H9 (cell line): ENCODE data around the gene NAMPT. TPM values are rescaled to one million over a fixed set of nuclear protein-coding genes. Genes with fewer than 3 reads are reported as not detected.

Source experiments
- DNase-seq: peaks from one replicate; pipeline ENCODE4 v3.0.0-alpha.2; 2017
- H2AFZ ChIP-seq: one replicate; pipeline ENCODE4 v1.6.1; 2013; ENCODE audit warnings: mild to moderate bottlenecking, low read length, control low read depth, moderate library complexity
- H2AK5ac ChIP-seq: 2 replicates; pipeline ENCODE4 v1.6.1; 2013; ENCODE audit warnings: low read length, control low read depth, mixed read lengths; ENCODE audit not compliant: insufficient read length
- H2BK120ac ChIP-seq: one replicate; pipeline ENCODE4 v1.6.1; 2013; ENCODE audit warnings: low read depth, mild to moderate bottlenecking, low read length, control low read depth, inconsistent platforms; ENCODE audit not compliant: poor library complexity, severe bottlenecking
- H2BK12ac ChIP-seq: 2 replicates; pipeline ENCODE4 v1.6.1; 2013; ENCODE audit warnings: low read length, control low read depth, mixed read lengths, low read depth; ENCODE audit not compliant: insufficient read length
- H2BK15ac ChIP-seq: 2 replicates; pipeline ENCODE4 v1.6.1; 2013; ENCODE audit warnings: low read depth, low read length, control low read depth
- H2BK20ac ChIP-seq: one replicate; pipeline ENCODE4 v1.6.1; 2013; ENCODE audit warnings: low read depth, mild to moderate bottlenecking, low read length, control low read depth, inconsistent platforms; ENCODE audit not compliant: poor library complexity, severe bottlenecking
- H2BK5ac ChIP-seq: 2 replicates; pipeline ENCODE4 v1.6.1; 2013; ENCODE audit warnings: low read length, control low read depth, mixed read lengths; ENCODE audit not compliant: insufficient read length
- H3K14ac ChIP-seq: 2 replicates; pipeline ENCODE4 v1.6.1; 2013; ENCODE audit warnings: low read length, control low read depth; ENCODE audit not compliant: insufficient read depth
- H3K18ac ChIP-seq: 2 replicates; pipeline ENCODE4 v1.6.1; 2013; ENCODE audit warnings: low read depth, mild to moderate bottlenecking, mixed read lengths, low read length, control low read depth; ENCODE audit not compliant: insufficient read length
- H3K23ac ChIP-seq: 2 replicates; pipeline ENCODE4 v1.6.1; 2013; ENCODE audit warnings: low read length, control low read depth, mixed read lengths, low read depth; ENCODE audit not compliant: insufficient read length
- H3K23me2 ChIP-seq: 2 replicates; pipeline ENCODE4 v1.6.1; 2013; ENCODE audit warnings: low read depth, mild to moderate bottlenecking, mixed read lengths, low read length, control low read depth; ENCODE audit not compliant: insufficient read length, poor library complexity, severe bottlenecking
- H3K27ac ChIP-seq: 2 replicates; pipeline ENCODE4 v1.5.1; 2013; ENCODE audit warnings: low read length, control low read depth, mixed read lengths, low read depth; ENCODE audit not compliant: insufficient read length
- H3K27me3 ChIP-seq: 2 replicates; pipeline ENCODE4 v1.6.1; 2013; ENCODE audit warnings: low read length, control low read depth, inconsistent platforms; ENCODE audit not compliant: insufficient read depth
- H3K4ac ChIP-seq: 2 replicates; pipeline ENCODE4 v1.6.1; 2013; ENCODE audit warnings: low read depth, mild to moderate bottlenecking, control low read depth, inconsistent platforms, low read length, moderate library complexity
- H3K4me1 ChIP-seq: 2 replicates; pipeline ENCODE4 v1.6.1; 2013; ENCODE audit warnings: low read length, control low read depth, inconsistent platforms; ENCODE audit not compliant: insufficient read depth
- H3K4me2 ChIP-seq: 2 replicates; pipeline ENCODE4 v1.6.1; 2013; ENCODE audit warnings: low read length, control low read depth, mixed read lengths; ENCODE audit not compliant: insufficient read length, insufficient read depth
- H3K56ac ChIP-seq: 2 replicates; pipeline ENCODE4 v1.6.1; 2013; ENCODE audit warnings: low read depth, mild to moderate bottlenecking, mixed read lengths, low read length, control low read depth; ENCODE audit not compliant: insufficient read length
- H3K79me1 ChIP-seq: 2 replicates; pipeline ENCODE4 v1.6.1; 2013; ENCODE audit warnings: low read depth, mild to moderate bottlenecking, moderate library complexity, low read length, control low read depth, inconsistent platforms; ENCODE audit not compliant: insufficient read depth, poor library complexity, severe bottlenecking
- H3K79me2 ChIP-seq: 2 replicates; pipeline ENCODE4 v1.6.1; 2013; ENCODE audit warnings: low read length, control low read depth, inconsistent platforms; ENCODE audit not compliant: insufficient read depth
- H3K9ac ChIP-seq: 2 replicates; pipeline ENCODE4 v1.6.1; 2013; ENCODE audit warnings: low read length, control low read depth, mixed read lengths; ENCODE audit not compliant: insufficient read length; ENCODE audit errors: extremely low read depth
- H3K9me3 ChIP-seq: one replicate; pipeline ENCODE4 v1.6.1; 2013; ENCODE audit warnings: low read depth, low read length, inconsistent platforms; ENCODE audit not compliant: control insufficient read depth
- H3T11ph ChIP-seq: one replicate; pipeline ENCODE4 v1.6.1; 2013; ENCODE audit warnings: mild to moderate bottlenecking, low read length, control low read depth, inconsistent platforms
- H4K20me1 ChIP-seq: one replicate; pipeline ENCODE4 v1.6.1; 2013; ENCODE audit not compliant: control insufficient read depth, insufficient read length, insufficient read depth
- H4K5ac ChIP-seq: 2 replicates; pipeline ENCODE4 v1.6.1; 2013; ENCODE audit warnings: low read depth, mild to moderate bottlenecking, mixed read lengths, low read length, control low read depth; ENCODE audit not compliant: insufficient read length
- H4K8ac ChIP-seq: replicated peaks from 2 replicates; pipeline ENCODE4 v1.6.1; 2013; ENCODE audit warnings: low read length, control low read depth, mixed read lengths, low read depth; ENCODE audit not compliant: insufficient read length
- H4K91ac ChIP-seq: 2 replicates; pipeline ENCODE4 v1.6.1; 2013; ENCODE audit warnings: low read depth, mild to moderate bottlenecking, moderate library complexity, mixed read lengths, low read length, control low read depth; ENCODE audit not compliant: insufficient read length
- H3K27ac Mint-ChIP-seq, 3 experiments: 2 replicates in 2 of 3; 3 replicates in 1 of 3; pipeline ENCODE4 v1.8.0; 2020 to 2021; ENCODE audit warnings: mixed read lengths in 3 of 3, mild to moderate bottlenecking in 1 of 3, moderate library complexity in 1 of 3
- H3K27me3 Mint-ChIP-seq: 2 replicates; pipeline ENCODE4 v1.8.0; 2021; ENCODE audit warnings: low read depth, mild to moderate bottlenecking, moderate library complexity, mixed read lengths
- H3K36me3 Mint-ChIP-seq, 3 experiments: 2 replicates in 2 of 3; 3 replicates in 1 of 3; pipeline ENCODE4 v1.8.0; 2020 to 2021; ENCODE audit warnings: low read depth in 3 of 3, mixed read lengths in 3 of 3; ENCODE audit not compliant: insufficient read depth in 1 of 3
- H3K4me1 Mint-ChIP-seq, 2 experiments: 2 replicates each; pipeline ENCODE4 v1.8.0; 2020; ENCODE audit warnings: mixed read lengths in 2 of 2
- H3K4me3 Mint-ChIP-seq, 2 experiments: 2 replicates in 1 of 2; 3 replicates in 1 of 2; pipeline ENCODE4 v1.8.0; 2020 to 2021; ENCODE audit warnings: mild to moderate bottlenecking in 2 of 2, mixed read lengths in 2 of 2, moderate library complexity in 1 of 2
- H3K9me3 Mint-ChIP-seq, 2 experiments: 2 replicates in 1 of 2; 3 replicates in 1 of 2; pipeline ENCODE4 v1.8.0; 2020; ENCODE audit warnings: mild to moderate bottlenecking in 2 of 2, mixed read lengths in 2 of 2, moderate library complexity in 1 of 2
- WGBS: extraction: QIAGEN DNeasy Blood & Tissue Kit; methylation state at CpG from one replicate; pipeline ENCODE4 v1.1.7; 2013; ENCODE audit warnings: missing lambda C conversion rate, low lambda C conversion rate, mixed read lengths; ENCODE audit not compliant: insufficient read length; ENCODE audit errors: extremely low coverage; 5-methylcytosine and 5-hydroxymethylcytosine counted together
- total RNA-seq: library from RNA; stranded (reverse); gene quantifications from 2 replicates; pipeline ENCODE4 v1.2.1, GENCODE V29; 2021
- TF ChIP-seq, protein P1 (sequence below): fragments of 200-600 bp; sonication (generic); conservative IDR thresholded peaks from 3 replicates; pipeline ENCODE4 v1.8.0; 2021; ENCODE audit warnings: antibody characterized with exemption, mild to moderate bottlenecking

The NAMPT gene
- total RNA-seq, 1 experiment from 2014 or later, result 83.5 TPM

DNA sequence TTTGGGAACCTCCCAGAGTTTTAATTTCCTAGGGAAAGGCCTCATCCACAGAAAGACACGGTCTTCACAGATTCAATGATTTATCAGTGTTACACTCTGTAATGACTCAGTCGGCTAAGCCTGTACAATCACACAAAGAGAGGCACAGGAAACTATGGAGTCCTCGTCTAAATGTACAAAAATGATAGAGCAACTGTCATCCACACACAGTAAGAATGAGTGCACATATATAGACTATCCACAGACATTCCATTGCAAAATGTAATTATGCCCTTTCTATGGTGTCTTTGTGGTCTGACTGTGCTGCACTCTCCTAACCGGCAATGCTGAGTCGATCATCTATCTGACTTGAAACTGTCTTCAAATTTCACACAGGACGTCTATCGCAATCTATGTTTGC lies 3.5 kb upstream of the NAMPT start:
- WGBS, result no CpG with 5 or more reads among the region's 7 CpGs

More for the DNA sequence above, 3.5 kb upstream of the NAMPT start:
- no peak for DNase-seq
- Histone ChIP-seq H3K14ac (no peak overlapping the region), H2BK5ac (no peak overlapping the region), H3K4me2 (no peak overlapping the region), H4K5ac (no peak overlapping the region), H4K20me1 (no peaks in the 10 kb centered on the region), H3K4ac (no peak overlapping the region), H3K23me2 (peaks cover 7% of the 10 kb centered on the region), H3K9me3 (no peaks in the 10 kb centered on the region), H3K9ac (no peak overlapping the region), H2BK15ac (no peak overlapping the region), H2AFZ (no peak overlapping the region), H2BK120ac (no peak overlapping the region), H3K4me1 (no peaks in the 10 kb centered on the region; the same call in 1 of the 2 replicates), H4K91ac (no peak overlapping the region), H4K8ac (no peak overlapping the region), H2BK20ac (no peak overlapping the region), H3K56ac (no peak overlapping the region), H3K79me1 (no peaks in the 10 kb centered on the region), H3T11ph (no peak overlapping the region), H2AK5ac (no peak overlapping the region), H3K27ac (no peak overlapping the region), H3K18ac (no peak overlapping the region), H3K27me3 (no peaks in the 10 kb centered on the region), H3K23ac (no peak overlapping the region), H2BK12ac (no peak overlapping the region), H3K79me2 (peaks cover 2% of the 10 kb centered on the region; the same call in 1 of the 2 replicates)
- TF ChIP-seq, protein P1, sequence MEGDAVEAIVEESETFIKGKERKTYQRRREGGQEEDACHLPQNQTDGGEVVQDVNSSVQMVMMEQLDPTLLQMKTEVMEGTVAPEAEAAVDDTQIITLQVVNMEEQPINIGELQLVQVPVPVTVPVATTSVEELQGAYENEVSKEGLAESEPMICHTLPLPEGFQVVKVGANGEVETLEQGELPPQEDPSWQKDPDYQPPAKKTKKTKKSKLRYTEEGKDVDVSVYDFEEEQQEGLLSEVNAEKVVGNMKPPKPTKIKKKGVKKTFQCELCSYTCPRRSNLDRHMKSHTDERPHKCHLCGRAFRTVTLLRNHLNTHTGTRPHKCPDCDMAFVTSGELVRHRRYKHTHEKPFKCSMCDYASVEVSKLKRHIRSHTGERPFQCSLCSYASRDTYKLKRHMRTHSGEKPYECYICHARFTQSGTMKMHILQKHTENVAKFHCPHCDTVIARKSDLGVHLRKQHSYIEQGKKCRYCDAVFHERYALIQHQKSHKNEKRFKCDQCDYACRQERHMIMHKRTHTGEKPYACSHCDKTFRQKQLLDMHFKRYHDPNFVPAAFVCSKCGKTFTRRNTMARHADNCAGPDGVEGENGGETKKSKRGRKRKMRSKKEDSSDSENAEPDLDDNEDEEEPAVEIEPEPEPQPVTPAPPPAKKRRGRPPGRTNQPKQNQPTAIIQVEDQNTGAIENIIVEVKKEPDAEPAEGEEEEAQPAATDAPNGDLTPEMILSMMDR, result no peak
- Mint-ChIP-seq H3K36me3 (peaks cover 0 to 7% (median 0%) of the 10 kb centered on the region in 3 experiments; a peak in 3 of 7 replicates), H3K4me1 (peaks cover 10 to 12% of the 10 kb centered on the region in 2 experiments), H3K27me3 (peaks cover 3% of the 10 kb centered on the region; the same call in 1 of the 2 replicates), H3K9me3 (peaks cover 4 to 5% of the 10 kb centered on the region in 2 experiments; a peak in 3 of 5 replicates), H3K27ac (no peak overlapping the region), H3K4me3 (no peak overlapping the region)
